GM21423 (cell line): Measurements from ENCODE around the gene HSD17B13.
"Not testable (repeated sequence)": the region's sequence is repeated elsewhere in the genome, so short reads cannot be mapped to it uniquely, and the experiment has no call there.

Source experiments
- ATAC-seq: cut with Tn5 transposase; IDR thresholded peaks from one replicate; pipeline ENCODE4 v1.9.1; 2021; ENCODE audit warnings: mild to moderate bottlenecking, moderate library complexity; ENCODE audit not compliant: unreplicated experiment

The HSD17B13 gene

GRCh38 chr4:87317527-87317926 is 5.2 kb downstream of the HSD17B13 start:
- ATAC-seq = no peak

- ATAC-seq = no peak
Measured at GRCh38 chr4:87316961-87317360, 5.7 kb downstream of the HSD17B13 start.

GRCh38 chr4:87315000-87315399 is 7.7 kb downstream of the HSD17B13 start:
- not testable (repeated sequence) for ATAC-seq

- no peak for ATAC-seq
Measured at GRCh38 chr4:87313756-87314155, 8.9 kb downstream of the HSD17B13 start.

- ATAC-seq = no peak
Measured at GRCh38 chr4:87311684-87312083, 11.0 kb downstream of the HSD17B13 start.

- ATAC-seq = no peak
Measured at GRCh38 chr4:87310691-87311335, 11.9 kb downstream of the HSD17B13 start.

GRCh38 chr4:87309625-87310024 is 13.1 kb downstream of the HSD17B13 start:
- no peak for ATAC-seq

GRCh38 chr4:87306056-87306455 is 16.6 kb downstream of the HSD17B13 start:
- no peak for ATAC-seq

- no peak for ATAC-seq
Measured at GRCh38 chr4:87305562-87305961, 17.1 kb downstream of the HSD17B13 start.

GRCh38 chr4:87304745-87305432 is 17.8 kb downstream of the HSD17B13 start:
- ATAC-seq = no peak

- ATAC-seq = no peak
Measured at GRCh38 chr4:87299898-87300297, 22.8 kb downstream of the HSD17B13 start.

- ATAC-seq = no peak
Measured at GRCh38 chr4:87298362-87298761, 24.3 kb downstream of the HSD17B13 start.

GRCh38 chr4:87294911-87295310 is 27.8 kb downstream of the HSD17B13 start:
- ATAC-seq = not testable (repeated sequence)

- not testable (repeated sequence) for ATAC-seq
Measured at GRCh38 chr4:87293889-87294288, 28.8 kb downstream of the HSD17B13 start.

GRCh38 chr4:87286970-87287369 is 35.7 kb downstream of the HSD17B13 start:
- ATAC-seq = no peak

GRCh38 chr4:87284268-87284667 is 38.4 kb downstream of the HSD17B13 start:
- ATAC-seq = not testable (repeated sequence)

GRCh38 chr4:87283151-87283550 is 39.5 kb downstream of the HSD17B13 start:
- no peak for ATAC-seq

- ATAC-seq = no peak
Measured at GRCh38 chr4:87281603-87282002, 41.1 kb downstream of the HSD17B13 start.

- no peak for ATAC-seq
Measured at GRCh38 chr4:87278335-87278794, 44.3 kb downstream of the HSD17B13 start.

- ATAC-seq = no peak
Measured at GRCh38 chr4:87275311-87275710, 47.4 kb downstream of the HSD17B13 start.

- no peak for ATAC-seq
Measured at GRCh38 chr4:87274803-87275202, 47.9 kb downstream of the HSD17B13 start.

GRCh38 chr4:87274327-87274726 is 48.4 kb downstream of the HSD17B13 start:
- ATAC-seq = no peak
